Measurements from ENCODE around the gene TTC39B.

The TTC39B gene

GRCh38 chr9:15158064-15158463 lies 149.0 kb downstream of the TTC39B start:
- DNase-seq, result no peak

GRCh38 chr9:15157381-15157780 lies 149.6 kb downstream of the TTC39B start:
- no peak for DNase-seq

- DNase-seq, result no peak
These were observed 150.8 kb downstream of the TTC39B start for GRCh38 chr9:15156241-15156640.

- DNase-seq, result no peak
These were observed 151.2 kb downstream of the TTC39B start for GRCh38 chr9:15155826-15156225.

- no peak for DNase-seq
These were observed 151.7 kb downstream of the TTC39B start for GRCh38 chr9:15155323-15155722.

- DNase-seq, result no peak
These were observed 152.3 kb downstream of the TTC39B start for GRCh38 chr9:15154677-15155076.

- no peak for DNase-seq
These were observed 153.1 kb downstream of the TTC39B start for GRCh38 chr9:15153961-15154360.

GRCh38 chr9:15150939-15151338 lies 156.1 kb downstream of the TTC39B start:
- no peak for DNase-seq

GRCh38 chr9:15149450-15149849 lies 157.6 kb downstream of the TTC39B start:
- no peak for DNase-seq

GRCh38 chr9:15146268-15146700 lies 160.7 kb downstream of the TTC39B start:
- DNase-seq, result no peak

- DNase-seq, result no peak
These were observed 162.4 kb downstream of the TTC39B start for GRCh38 chr9:15144622-15145061.

- no peak for DNase-seq
These were observed 164.0 kb downstream of the TTC39B start for GRCh38 chr9:15142878-15143534.

- DNase-seq, result no peak
These were observed 167.0 kb downstream of the TTC39B start for GRCh38 chr9:15140051-15140450.

GRCh38 chr9:15139469-15139868 lies 167.5 kb downstream of the TTC39B start:
- no peak for DNase-seq

GRCh38 chr9:15138357-15138686 lies 168.7 kb downstream of the TTC39B start:
- no peak for DNase-seq

- DNase-seq, result no peak
These were observed 169.2 kb downstream of the TTC39B start for GRCh38 chr9:15137658-15138356.

GRCh38 chr9:15137089-15137488 lies 169.9 kb downstream of the TTC39B start:
- no peak for DNase-seq

- no peak for DNase-seq
These were observed 170.4 kb downstream of the TTC39B start for GRCh38 chr9:15136646-15137045.

GRCh38 chr9:15135164-15135792 lies 171.7 kb downstream of the TTC39B start:
- DNase-seq, result peak in 2 of 4 experiments; percentile 4 to 8

GRCh38 chr9:15133488-15133887 lies 173.5 kb downstream of the TTC39B start:
- DNase-seq, result no peak

- no peak for DNase-seq
These were observed 174.9 kb downstream of the TTC39B start for GRCh38 chr9:15132091-15132490.

- DNase-seq, result no peak
These were observed 175.9 kb downstream of the TTC39B start for GRCh38 chr9:15131094-15131493.

GRCh38 chr9:15127831-15128230 lies 179.2 kb downstream of the TTC39B start:
- DNase-seq, result no peak

GRCh38 chr9:15121630-15122029 lies 185.4 kb downstream of the TTC39B start:
- no peak for DNase-seq

Measured in activated naive CD4-positive, alpha-beta T cell (primary cell).